Dedifferentiated amniotic fluid mesenchymal stem cell (primary cell): ENCODE results near the gene KICS2.
"Not testable (repeated sequence)": the region's sequence is repeated elsewhere in the genome, so short reads cannot be mapped to it uniquely, and the experiment has no call there.

Source experiments
- DNase-seq: peaks from one replicate; pipeline ENCODE4 v3.0.0-alpha.2; 2016; ENCODE audit errors: extremely low spot score

Gene KICS2

GRCh38 chr12:64216239-64216638, 5.9 kb downstream of the KICS2 start:
- DNase-seq: no peak

- no peak for DNase-seq
Observed at GRCh38 chr12:64212119-64212746, 9.9 kb downstream of the KICS2 start.

GRCh38 chr12:64207453-64207852, 14.6 kb downstream of the KICS2 start:
- DNase-seq: no peak

DNA sequence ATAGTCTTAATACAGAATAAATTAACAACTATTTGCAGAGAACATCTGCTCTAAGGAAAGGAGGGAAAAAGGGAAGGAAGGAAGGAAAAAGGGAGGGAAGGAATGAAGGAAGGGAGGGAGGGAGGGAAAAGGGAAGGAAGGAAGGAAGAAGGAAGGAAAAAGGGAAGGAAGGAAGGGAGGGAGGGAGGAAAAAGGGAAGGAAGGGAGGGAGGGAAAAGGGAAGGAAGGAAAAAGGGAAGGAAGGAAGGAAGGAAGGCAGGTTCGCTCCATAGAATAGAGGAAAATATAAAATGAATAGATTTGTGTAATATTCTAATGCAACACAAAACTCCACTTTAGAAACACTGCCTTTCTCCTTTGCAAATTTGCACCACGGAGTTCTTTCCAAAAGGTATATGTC, 16.6 kb downstream of the KICS2 start:
- DNase-seq: no peak

- DNase-seq: no peak
Observed at GRCh38 chr12:64203775-64204174, 18.3 kb downstream of the KICS2 start.

- DNase-seq: no peak
Observed at GRCh38 chr12:64203036-64203435, 19.1 kb downstream of the KICS2 start.

DNA sequence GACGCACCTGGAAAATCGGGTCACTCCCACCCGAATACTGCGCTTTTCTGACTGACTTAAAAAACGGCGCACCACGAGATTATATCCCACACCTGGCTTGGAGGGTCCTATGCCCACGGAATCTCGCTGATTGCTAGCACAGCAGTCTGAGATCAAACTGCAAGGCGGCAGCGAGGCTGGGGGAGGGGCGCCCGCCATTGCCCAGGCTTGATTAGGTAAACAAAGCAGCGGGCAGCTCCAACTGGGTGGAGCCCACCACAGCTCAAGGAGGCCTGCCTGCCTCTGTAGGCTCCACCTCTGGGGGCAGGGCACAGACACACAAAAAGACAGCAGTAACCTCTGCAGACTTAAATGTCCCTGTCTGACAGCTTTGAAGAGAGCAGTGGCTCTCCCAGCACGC, 26.3 kb downstream of the KICS2 start:
- not testable (repeated sequence) for DNase-seq

DNA sequence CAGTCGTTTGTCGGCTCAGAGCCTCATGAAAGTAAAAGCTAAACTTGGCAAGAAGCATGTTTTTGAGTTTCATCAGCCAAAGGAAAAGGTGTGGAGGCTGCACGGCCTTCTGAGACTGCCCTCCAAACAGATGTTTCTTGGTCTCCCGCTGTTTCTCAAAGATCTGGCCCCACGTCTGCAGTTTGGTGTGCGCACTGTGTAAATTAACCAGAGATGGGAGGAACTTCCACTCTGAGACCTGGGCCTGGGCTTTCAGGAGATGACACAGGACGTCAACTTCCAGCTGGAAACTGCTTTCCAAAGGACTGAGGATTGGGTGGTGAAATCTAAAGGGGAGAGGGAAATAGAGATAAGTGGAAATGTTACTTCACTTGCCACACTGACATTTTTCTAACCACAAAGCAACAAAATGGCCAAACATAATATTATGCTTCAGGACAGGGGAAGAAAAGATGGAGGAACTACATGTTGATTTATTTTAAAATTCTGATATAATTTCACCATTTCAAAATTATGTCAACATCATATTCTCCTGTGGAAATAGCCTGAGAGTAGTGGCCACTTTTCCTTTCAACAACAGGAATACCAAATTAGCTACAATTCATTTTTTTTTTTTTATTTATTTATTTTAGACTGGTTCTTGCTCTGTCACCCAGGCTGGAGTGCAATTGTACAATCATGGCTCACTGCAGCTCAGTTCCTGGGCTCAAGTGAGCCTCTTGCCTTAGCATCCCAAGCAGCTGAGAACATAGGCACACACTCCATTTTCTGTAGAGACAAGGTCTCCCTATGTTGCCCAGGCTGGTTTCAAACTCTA, 27.6 kb downstream of the KICS2 start:
- DNase-seq: no peak

DNA sequence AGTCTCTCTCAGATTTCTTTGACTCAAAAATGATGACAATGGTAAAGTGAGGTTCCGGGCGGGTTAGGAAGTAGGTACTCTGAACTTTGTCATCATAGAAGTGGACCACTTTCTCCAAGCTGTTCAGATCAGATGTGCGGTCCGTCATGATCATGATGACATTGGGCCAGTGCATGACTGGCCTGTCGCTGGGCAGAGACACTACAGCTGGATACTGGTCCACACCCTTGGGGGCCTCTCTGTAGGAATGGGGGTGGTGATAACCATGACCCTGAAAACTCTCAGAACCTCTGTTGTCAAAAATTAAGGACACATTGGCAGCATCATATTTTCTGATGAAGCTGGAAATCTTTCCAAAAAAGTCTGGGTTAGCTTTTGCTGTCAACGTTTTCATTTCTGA, 28.2 kb downstream of the KICS2 start:
- DNase-seq: no peak

DNA sequence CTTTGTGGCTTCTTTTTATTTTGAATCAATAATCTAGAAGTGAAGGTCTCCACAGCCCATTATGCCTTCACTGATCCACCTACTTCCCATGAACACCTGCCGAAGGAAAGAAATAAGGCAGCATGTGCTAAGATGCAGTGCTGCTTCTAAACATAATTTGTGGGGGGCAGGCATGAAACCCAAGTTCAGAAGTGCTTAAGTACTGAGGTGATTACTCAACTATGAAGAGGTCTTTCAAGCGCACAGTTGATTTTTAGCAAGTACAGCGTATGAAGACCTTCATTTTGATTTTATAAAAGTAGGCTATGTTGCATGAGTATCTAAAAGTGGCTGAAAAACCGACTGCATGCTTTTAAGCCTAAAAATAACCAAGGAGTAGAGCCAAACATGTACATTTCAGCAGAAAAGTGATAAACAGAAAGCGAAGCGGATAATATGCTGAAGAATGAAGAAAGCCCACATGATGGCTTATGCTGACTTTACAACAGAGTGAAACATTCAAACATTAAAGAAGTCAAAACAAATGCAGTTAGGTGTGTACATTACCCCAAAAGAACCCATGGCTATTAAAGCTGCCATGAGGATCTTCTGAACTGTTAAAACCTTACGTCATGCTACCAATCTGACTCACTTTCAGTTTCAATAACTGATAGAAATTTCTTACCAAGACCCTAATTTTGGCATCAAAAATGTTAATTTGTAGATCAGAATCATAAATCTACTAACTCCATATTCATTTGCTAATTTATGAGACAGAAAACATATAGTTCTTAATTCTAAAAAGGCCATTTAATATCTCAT, 29.3 kb downstream of the KICS2 start:
- no peak for DNase-seq

GRCh38 chr12:64190140-64190539, 32.0 kb downstream of the KICS2 start:
- no peak for DNase-seq

GRCh38 chr12:64189530-64189929, 32.6 kb downstream of the KICS2 start:
- no peak for DNase-seq

DNA sequence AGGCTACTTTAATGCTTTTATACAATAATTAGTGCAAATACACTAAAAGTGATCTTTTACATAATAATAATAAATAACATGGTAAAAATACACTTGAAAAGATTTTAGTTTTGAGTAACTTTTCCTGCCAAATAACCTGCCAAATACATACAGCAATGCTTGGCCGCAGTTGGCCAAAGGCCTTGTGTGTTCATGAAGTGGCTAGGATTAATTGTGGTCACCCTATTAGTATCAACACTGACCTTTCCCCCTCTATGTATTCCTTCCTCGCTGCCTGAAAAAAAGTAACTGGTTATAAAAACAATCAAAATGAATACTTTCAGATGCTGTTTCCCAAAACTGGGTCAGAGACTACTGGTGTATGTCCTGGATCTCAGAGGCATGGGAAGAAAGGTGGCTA, 34.3 kb downstream of the KICS2 start:
- no peak for DNase-seq

DNA sequence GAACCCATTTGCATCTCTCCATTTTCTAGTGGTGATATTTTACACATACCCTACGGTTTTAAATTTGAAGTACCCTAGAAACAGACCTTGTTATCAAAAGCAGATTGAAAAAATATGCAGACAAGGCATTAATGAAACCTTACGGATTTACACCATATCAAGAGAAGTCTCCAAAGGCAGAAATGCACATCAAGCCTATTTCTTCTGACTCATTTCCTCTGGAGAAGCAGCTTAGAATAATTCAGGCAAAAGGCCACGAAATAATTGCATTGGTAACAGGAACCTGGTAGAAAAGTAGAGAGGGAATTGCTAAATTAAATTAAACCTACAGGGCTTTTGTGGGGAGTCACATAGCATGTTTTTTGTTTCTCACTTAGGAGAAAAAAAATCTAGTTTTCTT, 34.7 kb downstream of the KICS2 start:
- DNase-seq: peak; percentile 54

DNA sequence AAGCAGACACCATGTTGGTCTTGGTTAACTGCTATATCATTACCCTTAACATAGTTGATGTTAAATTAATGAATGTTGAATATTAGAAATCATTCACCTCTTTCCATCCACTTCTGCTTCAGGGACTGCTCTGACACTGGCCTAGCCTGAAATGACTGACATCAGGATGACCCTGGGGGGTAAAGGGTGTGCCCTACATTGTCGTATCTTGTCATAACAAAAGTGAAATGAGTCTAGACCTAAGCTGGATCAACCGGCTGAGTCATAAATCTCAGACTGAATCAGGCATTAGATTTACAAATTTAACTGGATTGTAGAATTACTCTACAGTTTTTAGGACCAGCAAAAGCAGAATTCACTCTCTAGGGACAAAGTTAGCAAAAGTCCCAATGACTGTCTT, 35.3 kb downstream of the KICS2 start:
- no peak for DNase-seq

GRCh38 chr12:64184216-64184615, 37.9 kb downstream of the KICS2 start:
- DNase-seq: no peak

DNA sequence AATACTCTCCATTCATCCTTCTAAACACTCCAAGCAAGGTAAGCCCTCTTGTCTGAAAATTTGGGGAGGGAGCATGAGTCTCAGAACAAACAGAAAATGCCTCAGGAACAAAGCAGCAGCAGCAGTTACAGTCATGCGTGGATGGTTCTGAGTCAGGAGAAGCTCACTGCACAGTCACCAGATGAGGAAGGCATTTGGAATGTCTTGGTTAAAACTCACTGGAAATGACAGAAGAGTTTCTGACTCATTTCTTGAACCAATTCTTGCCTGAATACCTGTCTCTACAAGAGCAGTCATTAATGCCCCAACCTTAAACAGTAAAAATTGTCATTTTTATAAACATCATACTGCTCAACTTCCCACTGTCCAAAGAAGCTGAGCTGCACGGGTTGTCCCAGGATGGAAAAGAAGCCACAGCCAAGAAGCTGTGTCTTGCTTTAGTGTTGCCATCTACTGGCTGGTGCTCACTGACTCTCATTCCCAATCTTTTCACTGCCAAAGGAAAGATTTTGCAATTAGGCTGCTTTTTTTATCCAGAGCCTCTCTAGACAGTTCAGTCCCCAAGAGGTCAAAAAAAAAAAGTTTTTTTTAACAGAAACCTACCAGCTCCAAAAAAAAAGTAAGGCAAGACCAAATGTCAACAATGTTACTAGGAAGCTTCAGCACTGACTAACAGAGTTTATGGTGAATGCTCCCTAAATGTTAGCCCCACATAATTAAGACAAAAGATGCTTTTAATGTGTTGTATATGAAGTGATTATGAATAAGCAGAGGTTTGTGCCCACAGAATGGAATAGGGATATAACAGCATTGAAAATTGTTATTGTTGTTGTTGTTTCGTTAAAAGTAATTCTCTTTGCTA, 40.4 kb downstream of the KICS2 start:
- DNase-seq: peak; percentile 95

DNA sequence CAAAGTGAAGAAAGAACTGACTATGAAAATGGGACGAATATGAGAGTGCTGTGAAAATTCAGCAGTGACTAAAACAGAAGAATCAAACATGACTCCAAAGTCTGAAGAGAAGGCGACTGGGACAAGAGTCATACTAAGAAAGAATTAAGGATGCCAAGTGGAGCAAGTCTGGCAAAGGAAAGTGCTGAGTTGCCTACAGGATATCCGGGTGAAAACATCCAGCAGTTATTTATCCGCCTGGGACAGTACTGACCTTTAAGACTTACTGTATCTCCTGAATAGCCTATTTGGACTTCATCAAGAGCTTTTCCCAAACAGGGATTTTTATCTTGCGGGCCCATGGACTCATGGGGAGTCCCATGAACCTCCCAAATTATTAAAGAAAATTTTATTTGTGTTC, 41.1 kb downstream of the KICS2 start:
- DNase-seq: peak; percentile 46

- no peak for DNase-seq
Observed at GRCh38 chr12:64178122-64178521, 44.0 kb downstream of the KICS2 start.

GRCh38 chr12:64177001-64177400, 45.1 kb downstream of the KICS2 start:
- DNase-seq: no peak

- no peak for DNase-seq
Observed at GRCh38 chr12:64175254-64175945, 46.7 kb downstream of the KICS2 start.
